Kidney capillary endothelial cell (primary cell): Measurements from ENCODE around the gene MYH7.

Experiments
- DNase-seq: peaks from one replicate; pipeline ENCODE4 v3.0.0-alpha.2; 2018; ENCODE audit warnings: low spot score

Gene MYH7

DNA sequence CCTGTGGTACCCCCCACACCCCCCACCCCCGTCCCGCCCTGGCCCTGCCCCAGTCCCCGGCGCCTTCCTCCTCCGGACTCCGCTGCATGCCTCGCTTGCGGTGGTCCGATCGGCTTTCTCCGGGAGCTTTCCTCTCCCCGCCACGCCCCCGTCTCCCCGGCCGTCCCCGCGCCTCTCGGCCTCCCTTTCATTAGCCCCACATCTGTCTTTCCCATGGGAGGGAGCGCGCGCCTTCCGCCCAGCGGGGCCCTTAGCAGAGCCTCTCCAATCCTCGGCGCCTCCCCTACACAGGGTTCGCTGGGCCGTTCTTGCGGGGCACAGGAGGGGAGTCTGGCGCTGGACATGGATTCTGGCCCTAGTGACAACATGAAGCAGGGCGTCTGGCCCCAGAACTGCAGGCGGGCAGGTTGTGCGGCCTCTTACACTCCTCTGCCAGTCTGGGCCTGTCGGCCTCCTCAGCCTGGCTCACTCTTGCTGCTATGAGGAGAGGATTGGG lies 69.0 kb downstream of the MYH7 start:
- no peak for DNase-seq

DNA sequence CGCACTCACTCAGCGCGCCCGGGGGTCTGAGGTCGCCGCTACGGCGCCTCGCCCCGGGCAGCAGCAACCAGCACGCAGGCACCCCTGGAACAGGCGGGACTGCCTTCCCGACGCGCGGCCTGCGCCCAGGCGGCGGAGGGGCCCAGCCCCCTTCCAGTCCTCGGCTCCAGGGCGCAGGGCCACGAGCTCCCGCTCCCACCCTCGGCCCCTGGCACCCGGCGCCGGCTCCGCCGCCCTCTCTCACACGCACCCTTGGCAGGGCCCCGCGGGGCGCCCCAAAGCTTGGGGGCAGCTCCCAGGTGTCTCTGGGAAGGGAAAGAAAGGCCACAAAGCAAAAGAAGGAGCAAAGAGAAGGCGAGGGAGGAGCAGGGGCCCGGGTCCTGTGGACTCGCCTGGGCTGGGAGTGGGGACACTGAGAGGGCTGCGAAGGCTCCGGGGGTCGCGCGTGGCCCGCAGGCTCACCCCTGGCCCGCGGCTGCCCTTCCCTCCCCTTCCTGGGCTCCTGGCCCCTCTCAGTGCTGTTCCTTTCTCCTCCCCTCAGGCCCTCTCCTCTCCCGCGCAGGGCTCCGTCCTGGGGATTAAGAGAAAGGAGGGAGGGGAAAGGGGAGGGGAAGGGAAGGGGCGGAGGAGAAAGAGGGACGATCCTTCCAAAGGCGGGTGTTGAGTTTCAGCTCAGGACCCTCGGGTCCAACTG lies 69.6 kb downstream of the MYH7 start:
- DNase-seq = no peak

GRCh38 chr14:23365036-23365731 lies 70.3 kb downstream of the MYH7 start, which contains the start of gene EFS:
Gene EFS, minus strand, starts transcription at chr14:23365172. Its CDS starts 147 bp downstream, at chr14:23365025.
- no peak for DNase-seq

DNA sequence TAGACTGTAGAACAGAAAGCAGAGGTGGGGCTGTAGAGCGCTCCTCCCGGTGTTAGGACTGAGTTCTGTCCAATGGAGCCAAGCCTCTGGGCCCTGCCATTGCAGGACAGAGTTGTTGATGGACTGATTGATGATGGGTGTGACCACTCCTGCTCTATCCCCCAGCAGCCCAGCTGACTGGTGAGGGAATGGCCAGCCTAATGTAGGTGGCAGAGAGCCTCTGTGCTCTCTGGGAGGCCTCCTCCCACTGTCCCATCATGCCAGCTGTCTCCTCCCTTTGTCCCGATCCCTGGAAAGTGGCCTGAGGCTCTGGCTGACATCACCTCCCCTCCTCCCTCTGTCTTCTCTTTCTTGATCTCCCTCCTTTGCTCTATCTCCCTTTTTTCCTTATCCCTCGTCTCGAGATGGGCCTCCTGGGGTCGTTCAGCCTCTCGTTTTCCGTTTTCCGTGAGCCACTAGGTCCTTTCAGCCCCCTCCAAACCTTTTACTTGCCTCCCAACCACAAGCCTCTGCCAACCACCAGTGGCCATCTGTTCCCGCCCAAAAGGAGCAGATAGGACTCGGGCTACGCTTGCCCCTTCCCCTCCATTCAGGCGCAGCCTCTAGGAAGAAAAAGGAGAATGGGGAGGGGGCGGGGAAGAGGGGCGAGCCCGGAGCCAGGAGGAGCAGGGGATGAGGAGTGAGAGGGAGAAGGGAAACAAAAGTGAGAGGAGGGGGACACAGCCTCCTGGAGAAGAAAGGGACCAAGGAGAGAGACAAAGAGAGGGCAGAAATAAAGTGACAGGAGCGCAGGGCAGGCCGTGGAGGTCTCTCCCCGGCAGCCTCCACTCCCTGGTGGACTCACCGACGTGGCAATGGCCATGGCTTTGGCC lies 71.1 kb downstream of the MYH7 start:
- DNase-seq = no peak
